Hepatocyte (in vitro differentiated cells): ENCODE results near the gene CKAP2L. TPM values are rescaled to one million over a fixed set of nuclear protein-coding genes. Genes with fewer than 3 reads are reported as not detected.

ENCODE experiments used
- DNase-seq: peaks from one replicate; pipeline ENCODE4 v3.0.0-alpha.2; 2016; ENCODE audit warnings: low spot score
- H2AFZ ChIP-seq: fragments of 200-600 bp; sonication (generic); 2 replicates; pipeline ENCODE4 v1.6.0; 2016; ENCODE audit warnings: antibody characterized with exemption, mild to moderate bottlenecking
- H3K27ac ChIP-seq: fragments of 200-600 bp; sonication (generic); 2 replicates; pipeline ENCODE4 v1.5.1; 2016; ENCODE audit warnings: mild to moderate bottlenecking
- H3K27me3 ChIP-seq: fragments of 200-600 bp; sonication (generic); 2 replicates; pipeline ENCODE4 v1.6.1; 2016
- H3K36me3 ChIP-seq: fragments of 200-600 bp; sonication (generic); replicated peaks from 2 replicates; pipeline ENCODE4 v1.5.1; 2016; ENCODE audit warnings: low read depth; ENCODE audit not compliant: insufficient read depth
- H3K4me1 ChIP-seq: fragments of 200-600 bp; sonication (generic); 2 replicates; pipeline ENCODE4 v1.5.1; 2016; ENCODE audit warnings: mild to moderate bottlenecking, moderate library complexity; ENCODE audit not compliant: insufficient read depth
- H3K4me2 ChIP-seq: fragments of 200-600 bp; sonication (generic); 2 replicates; pipeline ENCODE4 v1.6.0; 2016
- H3K4me3 ChIP-seq: fragments of 200-600 bp; sonication (generic); 2 replicates; pipeline ENCODE4 v1.5.1; 2016; ENCODE audit warnings: mild to moderate bottlenecking
- H3K79me2 ChIP-seq: fragments of 200-600 bp; sonication (generic); 2 replicates; pipeline ENCODE4 v1.6.0; 2017; ENCODE audit warnings: mild to moderate bottlenecking
- H3K9me2 ChIP-seq: fragments of 200-600 bp; sonication (generic); replicated peaks from 2 replicates; pipeline ENCODE4 v1.6.0; 2017; ENCODE audit warnings: mild to moderate bottlenecking; ENCODE audit not compliant: insufficient read depth
- H3K9me3 ChIP-seq: fragments of 200-600 bp; sonication (generic); 2 replicates; pipeline ENCODE4 v1.5.1; 2016; ENCODE audit warnings: low read depth, mild to moderate bottlenecking
- H4K20me1 ChIP-seq: fragments of 200-600 bp; sonication (generic); 2 replicates; pipeline ENCODE4 v1.6.0; 2016; ENCODE audit warnings: mild to moderate bottlenecking; ENCODE audit not compliant: insufficient read depth, poor library complexity, severe bottlenecking
- CTCF ChIP-seq: fragments of 200-600 bp; sonication (generic); IDR thresholded peaks from 2 replicates; pipeline ENCODE4 v1.5.1; 2016; ENCODE audit warnings: antibody characterized with exemption, mild to moderate bottlenecking; ENCODE audit not compliant: poor library complexity
- EZH2 ChIP-seq: fragments of 200-600 bp; sonication (generic); IDR thresholded peaks from 2 replicates; pipeline ENCODE4 v1.6.1; 2016; ENCODE audit warnings: antibody characterized with exemption, mild to moderate bottlenecking, borderline replicate concordance
- EZH2phosphoT487 ChIP-seq: fragments of 200-600 bp; sonication (generic); IDR thresholded peaks from one replicate; pipeline ENCODE4 v1.6.1; 2018; ENCODE audit warnings: antibody characterized with exemption, mild to moderate bottlenecking, low read depth, moderate library complexity; ENCODE audit not compliant: unreplicated experiment, severe bottlenecking
- WGBS: methylation state at CpG from one replicate; pipeline ENCODE4 v1.1.6; 2016; ENCODE audit warnings: low lambda C conversion rate; ENCODE audit errors: missing lambda C conversion rate; 5-methylcytosine and 5-hydroxymethylcytosine counted together
- polyA plus RNA-seq: library from polyadenylated mRNA; unstranded; fragments of >200 nt; fragmentation: Nextera tagmentation; extraction: Ambion mirVana; gene quantifications from 2 replicates; pipeline ENCODE4 v1.2.1, GENCODE V29; 2016
- total RNA-seq: library from RNA; depleted of rRNA; stranded (reverse); fragments of >200 nt; gene quantifications from 2 replicates; pipeline ENCODE4 v1.2.3, GENCODE V29; 2014

CKAP2L gene
- total and polyA plus RNA-seq, 2 experiments from 2014 or later = 7.2 to 8.1 TPM

GRCh38 chr2:112791693-112792230 lies 27.4 kb upstream of the CKAP2L start:
- WGBS = 90% methylated on average over 3 of the region's 3 CpGs
- no peak overlapping the region for H3K27ac ChIP-seq

GRCh38 chr2:112791019-112791418 lies 26.6 kb upstream of the CKAP2L start:
- 95% methylated on average over 3 of the region's 3 CpGs for WGBS
- H2AFZ ChIP-seq = no peak overlapping the region
- H3K9me2 ChIP-seq = no peaks in the 10 kb centered on the region
- no peaks in the 10 kb centered on the region for H3K9me3 ChIP-seq
- no peak for DNase-seq
- H3K4me1 ChIP-seq = no peaks in the 10 kb centered on the region
- H4K20me1 ChIP-seq = no peaks in the 10 kb centered on the region
- no peak overlapping the region for H3K27ac ChIP-seq
- no peak overlapping the region for H3K4me3 ChIP-seq
- TF ChIP-seq EZH2 (no peak), EZH2phosphoT487 (no peak), CTCF (no peak)
- no peaks in the 10 kb centered on the region for H3K27me3 ChIP-seq
- no peaks in the 10 kb centered on the region for H3K79me2 ChIP-seq
- no peak overlapping the region for H3K4me2 ChIP-seq
- no peaks in the 10 kb centered on the region for H3K36me3 ChIP-seq

More at GRCh38 chr2:112791693-112792230, 27.4 kb upstream of the CKAP2L start:
- Histone ChIP-seq H3K4me2 (no peak overlapping the region), H4K20me1 (no peaks in the 10 kb centered on the region), H3K9me3 (no peaks in the 10 kb centered on the region), H3K4me1 (no peaks in the 10 kb centered on the region), H3K9me2 (no peaks in the 10 kb centered on the region), H3K36me3 (no peaks in the 10 kb centered on the region), H2AFZ (no peak overlapping the region), H3K79me2 (no peaks in the 10 kb centered on the region), H3K4me3 (no peak overlapping the region), H3K27me3 (no peaks in the 10 kb centered on the region)
- TF ChIP-seq EZH2phosphoT487 = no peak
- TF ChIP-seq CTCF = no peak
- TF ChIP-seq EZH2 = no peak
- no peak for DNase-seq

- TF ChIP-seq EZH2phosphoT487 = no peak
- no peak for TF ChIP-seq CTCF
- no peak for TF ChIP-seq EZH2
- no peaks in the 10 kb centered on the region for H3K36me3 ChIP-seq
- DNase-seq = no peak
- H3K4me3 ChIP-seq = no peak overlapping the region
- no peak overlapping the region for H3K27ac ChIP-seq
- no peaks in the 10 kb centered on the region for H3K4me1 ChIP-seq
- WGBS = 98% methylated on average over 5 of the region's 5 CpGs
- H2AFZ ChIP-seq = no peak overlapping the region
- no peaks in the 10 kb centered on the region for H4K20me1 ChIP-seq
- H3K9me3 ChIP-seq = no peaks in the 10 kb centered on the region
- H3K79me2 ChIP-seq = no peaks in the 10 kb centered on the region
- H3K4me2 ChIP-seq = no peak overlapping the region
- H3K9me2 ChIP-seq = no peaks in the 10 kb centered on the region
- no peaks in the 10 kb centered on the region for H3K27me3 ChIP-seq
Observed at GRCh38 chr2:112790305-112790704, 25.9 kb upstream of the CKAP2L start.
